IPS DF 6.9 (cell line): ENCODE measurements around the gene RNF38.
A peak's percentile ranks its signal among the peaks of the same experiment; 100 is the strongest.
"Not testable (repeated sequence)": the region's sequence is repeated elsewhere in the genome, so short reads cannot be mapped to it uniquely, and the experiment has no call there.

ENCODE experiments used
- DNase-seq: peaks from one replicate; pipeline ENCODE4 v3.0.0-alpha.2; 2013; ENCODE audit warnings: low read depth, low spot score
- H3K27ac ChIP-seq: one replicate; pipeline ENCODE4 v1.5.1; 2013; ENCODE audit warnings: low read length, control low read depth
- H3K27me3 ChIP-seq: 2 replicates; pipeline ENCODE4 v1.6.1; 2013; ENCODE audit warnings: mild to moderate bottlenecking, low read length; ENCODE audit not compliant: control insufficient read depth, insufficient read depth
- H3K36me3 ChIP-seq: 2 replicates; pipeline ENCODE4 v1.6.1; 2013; ENCODE audit warnings: low read length; ENCODE audit not compliant: control insufficient read depth, insufficient read depth
- H3K4me1 ChIP-seq: 2 replicates; pipeline ENCODE4 v1.6.1; 2013; ENCODE audit warnings: low read length; ENCODE audit not compliant: control insufficient read depth, insufficient read depth
- H3K4me3 ChIP-seq: 2 replicates; pipeline ENCODE4 v1.5.1; 2013; ENCODE audit warnings: mild to moderate bottlenecking, low read length
- H3K9me3 ChIP-seq: 2 replicates; pipeline ENCODE4 v1.6.1; 2013; ENCODE audit warnings: low read length, inconsistent platforms; ENCODE audit not compliant: control insufficient read depth, insufficient read depth
- WGBS: extraction: QIAGEN DNeasy Blood & Tissue Kit; methylation state at CpG from one replicate; pipeline ENCODE4 v1.1.7; 2013; ENCODE audit warnings: mixed read lengths, missing lambda C conversion rate; ENCODE audit not compliant: insufficient read length, insufficient coverage; 5-methylcytosine and 5-hydroxymethylcytosine counted together

RNF38 gene

GRCh38 chr9:36337002-36337401 lies 63.1 kb downstream of the RNF38 start:
- no peaks in the 10 kb centered on the region for H3K27me3 ChIP-seq
- peaks cover 16% of the 10 kb centered on the region; the same call in 1 of the 2 replicates for H3K36me3 ChIP-seq
- DNase-seq = no peak
- H3K4me3 ChIP-seq = no peak overlapping the region
- no peaks in the 10 kb centered on the region for H3K9me3 ChIP-seq
- H3K4me1 ChIP-seq = no peaks in the 10 kb centered on the region
- H3K27ac ChIP-seq = no peak overlapping the region
- no CpG with 5 or more reads among the region's 2 CpGs for WGBS

GRCh38 chr9:36336131-36336907 lies 63.8 kb downstream of the RNF38 start:
- no peak overlapping the region for H3K4me3 ChIP-seq
- no peaks in the 10 kb centered on the region for H3K4me1 ChIP-seq
- no peak overlapping the region for H3K27ac ChIP-seq
- peaks cover 14% of the 10 kb centered on the region; the same call in 1 of the 2 replicates for H3K36me3 ChIP-seq
- no peaks in the 10 kb centered on the region for H3K27me3 ChIP-seq
- DNase-seq = no peak
- no peaks in the 10 kb centered on the region for H3K9me3 ChIP-seq
- no CpG with 5 or more reads among the region's 3 CpGs for WGBS

GRCh38 chr9:36332006-36332405 lies 68.1 kb downstream of the RNF38 start:
- no peak for DNase-seq
- WGBS = no CpG with 5 or more reads among the region's 2 CpGs
- no peaks in the 10 kb centered on the region for H3K9me3 ChIP-seq

GRCh38 chr9:36328798-36329411 lies 71.2 kb downstream of the RNF38 start:
- Histone ChIP-seq H3K36me3 (no peaks in the 10 kb centered on the region), H3K27me3 (no peaks in the 10 kb centered on the region), H3K4me1 (no peaks in the 10 kb centered on the region), H3K4me3 (no peak overlapping the region), H3K27ac (no peak overlapping the region), H3K9me3 (no peaks in the 10 kb centered on the region)
- WGBS = no CpG with 5 or more reads among the region's 9 CpGs
- peak; percentile 35 for DNase-seq

More at GRCh38 chr9:36332006-36332405, 68.1 kb downstream of the RNF38 start:
- Histone ChIP-seq H3K4me3 (no peak overlapping the region), H3K36me3 (peaks cover 1% of the 10 kb centered on the region; the same call in 1 of the 2 replicates), H3K27ac (no peak overlapping the region), H3K4me1 (no peaks in the 10 kb centered on the region), H3K27me3 (no peaks in the 10 kb centered on the region)

- H3K27ac ChIP-seq = no peak overlapping the region
- no peaks in the 10 kb centered on the region for H3K4me1 ChIP-seq
- H3K27me3 ChIP-seq = no peaks in the 10 kb centered on the region
- no peaks in the 10 kb centered on the region for H3K9me3 ChIP-seq
- H3K36me3 ChIP-seq = no peaks in the 10 kb centered on the region
- no peak for DNase-seq
- WGBS = no CpG with 5 or more reads among the region's 24 CpGs
- no peak overlapping the region for H3K4me3 ChIP-seq
Observed at GRCh38 chr9:36325081-36325828, 74.8 kb downstream of the RNF38 start.

- no peaks in the 10 kb centered on the region for H3K27me3 ChIP-seq
- WGBS = no CpG with 5 or more reads among the region's 12 CpGs
- H3K4me3 ChIP-seq = no peak overlapping the region
- H3K4me1 ChIP-seq = no peaks in the 10 kb centered on the region
- H3K36me3 ChIP-seq = no peaks in the 10 kb centered on the region
- H3K27ac ChIP-seq = no peak overlapping the region
- DNase-seq = no peak
- no peaks in the 10 kb centered on the region for H3K9me3 ChIP-seq
Observed at GRCh38 chr9:36323926-36324325, 76.1 kb downstream of the RNF38 start.

GRCh38 chr9:36322462-36322861 lies 77.6 kb downstream of the RNF38 start:
- H3K27me3 ChIP-seq = no peaks in the 10 kb centered on the region
- H3K9me3 ChIP-seq = no peaks in the 10 kb centered on the region
- no CpG with 5 or more reads among the region's 3 CpGs for WGBS
- no peak for DNase-seq
- peaks cover 2% of the 10 kb centered on the region; the same call in 1 of the 2 replicates for H3K4me1 ChIP-seq
- no peaks in the 10 kb centered on the region for H3K36me3 ChIP-seq
- no peak overlapping the region for H3K27ac ChIP-seq
- no peak overlapping the region for H3K4me3 ChIP-seq

- not testable (repeated sequence) for H3K27me3 ChIP-seq, H3K36me3 ChIP-seq, H3K27ac ChIP-seq, DNase-seq, H3K4me1 ChIP-seq, H3K4me3 ChIP-seq, H3K9me3 ChIP-seq
- WGBS = no CpG with 5 or more reads among the region's 4 CpGs
Observed at GRCh38 chr9:36321903-36322302, 78.2 kb downstream of the RNF38 start.

- Histone ChIP-seq H3K4me3 (no peak overlapping the region), H3K27ac (no peak overlapping the region)
- no peak for DNase-seq
Observed at GRCh38 chr9:36320466-36320865, 79.6 kb downstream of the RNF38 start.

GRCh38 chr9:36319806-36320205 lies 80.3 kb downstream of the RNF38 start:
- Histone ChIP-seq H3K27ac (no peak overlapping the region), H3K36me3 (no peaks in the 10 kb centered on the region), H3K4me3 (no peak overlapping the region), H3K4me1 (peaks cover 2% of the 10 kb centered on the region; the same call in 1 of the 2 replicates), H3K27me3 (no peaks in the 10 kb centered on the region), H3K9me3 (no peaks in the 10 kb centered on the region)
- no peak for DNase-seq
- WGBS = no CpG with 5 or more reads among the region's 6 CpGs

More at GRCh38 chr9:36320466-36320865, 79.6 kb downstream of the RNF38 start:
- no peaks in the 10 kb centered on the region for H3K9me3 ChIP-seq
- no peaks in the 10 kb centered on the region for H3K36me3 ChIP-seq
- peaks cover 2% of the 10 kb centered on the region; the same call in 1 of the 2 replicates for H3K4me1 ChIP-seq
- no CpG with 5 or more reads among the region's 5 CpGs for WGBS
- H3K27me3 ChIP-seq = no peaks in the 10 kb centered on the region
